GM19455 (cell line): ENCODE measurements around the gene FOXC1.

ENCODE experiments used
- ATAC-seq: cut with Tn5 transposase; IDR thresholded peaks from one replicate; pipeline ENCODE4 v1.9.1; 2021; ENCODE audit not compliant: unreplicated experiment

The FOXC1 gene

DNA sequence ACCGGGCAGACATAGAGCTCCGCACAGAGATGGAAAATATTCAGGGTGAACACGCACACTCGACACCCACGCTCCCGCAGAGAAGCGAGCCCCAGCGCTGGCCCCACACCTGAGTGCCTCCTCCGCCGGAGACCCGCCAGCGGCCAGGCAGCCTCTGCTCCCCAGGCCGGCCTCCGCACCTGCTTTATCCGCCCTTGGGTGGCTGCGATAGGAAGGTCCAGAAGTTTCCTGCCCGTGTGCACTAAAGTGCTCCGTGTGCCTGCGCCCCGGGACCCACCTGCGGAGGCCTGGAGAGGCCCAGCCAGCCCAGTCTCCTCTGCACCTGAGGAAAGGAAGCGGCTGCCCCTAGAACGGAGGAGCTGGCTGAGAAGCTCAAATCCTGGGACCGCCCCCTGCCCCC, 10.8 kb upstream of the FOXC1 start:
- no peak for ATAC-seq

DNA sequence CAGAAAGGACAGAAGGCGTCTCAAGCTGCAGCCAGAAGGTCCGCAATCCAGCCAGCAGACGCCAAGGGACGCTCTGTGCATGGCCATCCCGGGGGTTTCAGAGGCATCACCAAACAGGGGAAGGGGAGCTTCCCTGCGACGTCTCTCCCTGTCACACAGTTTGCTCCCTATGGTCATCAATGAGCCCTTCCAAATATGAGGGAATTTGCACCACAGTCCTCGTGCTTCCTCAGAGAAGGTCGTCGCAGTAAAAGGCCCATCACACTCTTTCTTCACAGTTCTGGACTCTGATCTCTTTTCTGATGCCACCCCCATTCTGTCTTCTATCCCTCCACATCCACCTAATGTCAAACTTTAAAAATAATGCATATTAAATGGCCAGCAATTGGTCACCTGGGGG, 10.2 kb upstream of the FOXC1 start:
- no peak for ATAC-seq

DNA sequence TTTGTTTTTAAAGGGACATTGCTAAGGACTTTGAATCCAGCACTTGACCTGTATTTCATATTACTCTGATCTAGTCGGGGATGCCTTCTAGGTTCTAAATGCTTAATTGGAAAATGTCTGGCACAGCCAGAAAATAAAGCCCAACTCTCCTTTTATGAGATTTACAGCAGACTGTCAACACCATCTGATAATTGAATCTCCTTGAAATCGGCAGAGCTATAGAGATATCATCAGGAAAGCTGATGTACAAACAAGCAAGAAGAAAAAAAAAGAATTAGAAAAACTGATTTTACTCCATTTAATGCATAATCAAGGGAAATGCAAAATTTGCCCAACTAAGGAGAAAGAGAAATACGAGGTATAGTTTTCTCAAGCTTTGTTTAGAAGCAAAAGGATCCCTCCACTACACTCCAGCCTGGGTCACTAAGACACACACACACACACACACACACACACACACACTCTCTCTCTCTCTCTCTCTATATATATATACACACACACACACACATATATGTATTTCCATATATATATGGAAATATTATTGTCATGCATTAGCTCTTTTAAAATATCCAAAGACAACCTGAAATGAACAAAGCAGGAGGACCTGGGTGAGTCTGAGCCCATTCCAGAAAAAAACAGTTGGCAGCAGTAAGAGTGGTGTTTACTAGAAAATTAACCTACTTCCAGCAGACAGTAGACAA, 9.5 kb upstream of the FOXC1 start:
- no peak for ATAC-seq

DNA sequence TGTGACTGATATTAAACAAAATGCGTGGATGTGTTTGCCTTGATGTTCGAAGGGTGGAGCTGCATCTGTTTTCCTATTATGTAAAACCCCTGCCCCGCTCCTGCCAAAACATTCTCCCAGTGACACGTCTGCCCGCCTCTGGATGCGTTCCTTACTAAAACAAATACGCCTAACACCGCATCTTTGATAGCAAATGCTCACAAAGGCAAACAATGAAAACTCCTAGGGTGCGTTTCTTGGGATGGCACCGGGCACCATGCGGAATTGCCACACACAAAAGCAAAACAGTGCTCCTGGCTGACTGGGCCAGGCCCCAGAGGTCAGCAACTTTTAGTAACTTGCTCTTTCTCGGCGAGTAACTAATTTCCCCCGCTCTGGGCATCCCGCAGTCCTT, 9.0 kb upstream of the FOXC1 start:
- ATAC-seq = no peak

DNA sequence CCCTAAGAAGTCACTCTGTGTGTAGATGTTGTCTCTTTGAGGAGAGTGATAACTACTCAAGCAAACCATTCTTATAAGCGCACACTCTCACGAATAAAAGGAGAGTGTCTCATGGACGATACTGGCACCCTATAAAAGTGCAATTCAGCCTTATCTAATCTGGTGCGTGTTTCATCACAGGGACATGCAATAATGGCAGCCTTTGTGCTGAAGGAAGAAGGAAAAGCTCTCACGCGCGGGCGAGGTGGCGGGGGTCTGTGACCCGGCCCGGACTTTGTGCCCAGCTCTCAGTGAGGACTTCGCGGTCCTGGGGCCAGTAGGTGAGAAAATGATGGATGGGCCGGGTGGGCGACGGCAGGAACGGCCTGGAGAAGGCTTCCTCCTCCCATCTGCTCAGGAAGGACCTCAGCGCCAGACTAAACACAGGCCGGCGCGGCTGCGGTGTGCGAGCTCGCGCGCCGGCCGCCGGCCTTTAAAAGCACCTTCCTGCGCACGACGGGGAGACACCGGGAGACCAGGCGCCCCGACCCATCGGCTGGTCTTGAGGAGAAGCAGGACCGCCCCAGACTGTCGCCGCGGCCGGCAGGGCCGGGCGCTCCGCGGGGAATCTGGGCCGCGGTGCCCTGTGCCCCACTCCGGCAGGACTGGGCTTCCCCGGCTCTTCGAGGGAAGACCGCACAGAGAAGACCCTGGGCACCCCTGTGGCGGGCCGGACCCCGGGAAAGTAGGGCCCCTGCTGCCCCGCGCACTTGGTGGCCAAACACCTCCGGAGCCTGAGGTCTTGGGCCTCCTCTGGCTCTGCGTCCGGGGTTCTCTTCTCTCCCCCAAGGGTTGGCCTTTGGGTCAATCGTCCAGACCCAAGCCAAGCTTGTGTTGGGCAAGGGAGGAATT, 8.3 kb upstream of the FOXC1 start:
- ATAC-seq = no peak

DNA sequence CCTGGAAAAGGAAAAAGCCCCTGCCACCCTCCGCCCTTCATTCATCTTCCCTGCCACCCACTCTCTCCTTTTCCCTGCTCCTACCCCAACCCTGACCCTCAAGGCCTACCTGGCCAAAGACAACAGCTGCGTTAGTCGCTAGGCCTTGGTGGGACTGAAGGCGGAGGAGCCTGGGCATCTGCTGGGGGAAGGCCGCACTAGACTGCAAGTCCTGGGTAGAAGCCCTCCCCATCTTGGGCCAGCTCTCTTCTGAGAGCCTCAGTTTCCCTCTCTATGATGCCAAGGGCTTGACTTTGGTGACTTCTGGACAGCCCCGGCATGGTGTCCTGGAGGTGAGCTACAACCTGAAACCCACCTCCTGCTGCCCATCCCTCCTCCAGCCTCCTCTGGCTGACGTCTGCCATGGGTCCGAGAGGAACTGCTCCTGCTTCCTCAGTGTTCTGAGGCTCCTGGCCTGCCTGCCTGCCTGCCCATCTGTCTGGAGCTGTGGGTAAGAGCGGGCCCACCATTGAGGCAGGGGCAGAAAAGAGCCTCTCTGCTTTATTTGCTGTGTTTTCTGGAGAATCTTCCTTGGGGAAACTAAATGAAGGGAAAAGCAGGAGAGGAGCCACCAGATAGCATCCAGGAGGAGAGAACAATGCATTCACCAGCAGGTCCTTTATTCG, 7.5 kb upstream of the FOXC1 start:
- ATAC-seq = no peak

DNA sequence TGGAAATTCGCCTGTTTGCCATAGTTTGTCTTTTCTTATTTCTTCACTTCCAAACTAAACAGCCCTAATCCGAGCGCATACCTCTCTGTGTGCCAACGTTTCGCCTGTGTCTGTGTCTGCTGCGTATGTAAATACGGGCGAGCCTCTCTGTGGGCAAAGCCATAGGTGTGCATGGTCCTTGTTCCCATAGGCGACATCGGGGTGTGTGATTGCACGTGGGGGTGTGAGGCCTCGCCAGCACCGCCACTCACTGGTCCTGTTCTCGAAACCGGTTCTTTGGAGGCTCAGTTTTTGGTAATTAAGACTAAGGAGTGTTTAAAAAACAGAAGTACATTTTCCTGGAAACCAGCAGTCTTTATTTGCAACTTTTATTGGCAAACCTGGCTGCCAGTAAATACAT, 6.0 kb upstream of the FOXC1 start:
- ATAC-seq = no peak

DNA sequence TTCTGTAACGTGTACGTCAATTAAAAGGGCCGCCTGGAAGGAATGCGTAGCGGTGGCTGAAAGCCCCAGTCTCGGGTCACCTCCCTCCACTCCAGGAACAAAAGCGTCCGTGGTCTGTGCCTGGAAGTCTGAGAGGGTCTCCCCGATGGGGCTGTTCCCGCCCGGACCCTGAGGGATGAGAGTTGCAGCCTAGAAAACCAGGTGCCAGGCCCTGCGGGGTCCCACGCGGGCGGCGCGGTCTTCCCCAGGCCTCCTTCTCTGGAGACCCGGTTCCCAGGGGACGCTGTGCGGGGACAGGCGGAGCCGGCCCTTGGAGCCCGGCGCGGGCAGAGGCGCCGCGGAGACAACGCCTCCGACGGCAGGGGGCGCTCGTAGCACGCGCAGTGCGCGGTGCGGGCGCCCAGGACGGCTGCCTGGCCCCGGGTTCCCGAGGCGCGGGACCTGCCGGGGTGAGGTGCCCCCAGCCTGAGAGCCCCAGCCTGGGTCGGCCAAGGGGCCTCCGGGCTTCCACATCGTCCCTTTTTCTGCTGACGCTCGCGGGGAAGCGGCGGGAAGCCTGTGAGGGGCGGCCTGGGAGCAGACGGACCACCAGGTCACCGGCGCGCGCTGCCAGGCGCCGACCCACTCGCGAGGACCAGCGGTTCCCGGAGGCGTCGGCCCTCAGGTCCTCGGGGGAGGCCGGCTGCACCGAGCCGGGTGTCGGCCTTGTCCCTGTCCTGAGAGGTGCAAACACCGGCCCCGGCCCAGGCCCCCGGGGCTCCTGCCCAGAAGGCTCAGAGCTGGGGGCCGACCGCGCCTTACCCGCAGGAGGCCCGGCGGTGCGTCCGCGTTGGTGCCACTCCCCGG, 5.3 kb upstream of the FOXC1 start:
- no peak for ATAC-seq

DNA sequence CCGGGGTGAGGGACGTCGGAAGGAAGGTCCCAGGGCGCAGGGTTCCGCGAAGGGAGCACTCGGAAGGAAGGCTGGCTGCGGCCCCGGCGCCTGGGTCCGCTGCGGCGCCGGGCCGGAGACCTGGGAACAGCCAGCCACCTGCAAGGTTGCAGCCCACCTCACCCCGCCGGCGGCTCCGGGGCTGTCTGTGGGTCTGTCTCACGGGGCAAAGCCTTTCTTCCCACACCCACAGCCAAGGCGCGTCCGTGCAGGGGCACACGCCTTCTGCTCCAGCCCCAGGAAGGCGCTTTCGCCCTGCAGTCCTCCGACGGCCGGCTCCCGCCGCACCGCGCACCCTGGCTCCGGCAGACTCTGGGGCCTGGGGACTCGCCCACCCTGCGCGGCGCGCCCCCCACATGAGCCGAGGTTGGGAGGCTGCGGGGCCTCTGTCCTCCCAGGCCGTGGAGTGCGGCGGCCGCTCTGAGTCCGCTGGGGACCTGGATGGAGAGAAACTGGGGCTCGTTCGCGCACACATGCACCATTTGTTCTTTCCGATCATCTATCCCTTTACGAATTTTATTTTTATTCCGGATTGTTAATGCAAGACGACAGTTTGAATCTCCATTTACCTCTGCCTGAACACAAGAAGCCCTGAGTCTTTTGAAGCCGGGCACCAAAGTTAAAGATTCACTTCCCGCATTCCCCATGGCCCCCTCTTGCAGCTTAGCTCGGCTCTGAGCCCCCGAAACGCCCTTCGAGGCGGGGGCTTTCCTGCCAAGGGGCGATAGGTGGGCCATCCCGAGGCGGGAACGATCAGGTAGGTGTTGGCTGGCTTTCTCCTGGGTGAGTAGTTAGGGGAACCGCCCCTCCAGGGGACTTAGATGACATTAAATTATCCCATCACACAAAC, 4.5 kb upstream of the FOXC1 start:
- no peak for ATAC-seq

DNA sequence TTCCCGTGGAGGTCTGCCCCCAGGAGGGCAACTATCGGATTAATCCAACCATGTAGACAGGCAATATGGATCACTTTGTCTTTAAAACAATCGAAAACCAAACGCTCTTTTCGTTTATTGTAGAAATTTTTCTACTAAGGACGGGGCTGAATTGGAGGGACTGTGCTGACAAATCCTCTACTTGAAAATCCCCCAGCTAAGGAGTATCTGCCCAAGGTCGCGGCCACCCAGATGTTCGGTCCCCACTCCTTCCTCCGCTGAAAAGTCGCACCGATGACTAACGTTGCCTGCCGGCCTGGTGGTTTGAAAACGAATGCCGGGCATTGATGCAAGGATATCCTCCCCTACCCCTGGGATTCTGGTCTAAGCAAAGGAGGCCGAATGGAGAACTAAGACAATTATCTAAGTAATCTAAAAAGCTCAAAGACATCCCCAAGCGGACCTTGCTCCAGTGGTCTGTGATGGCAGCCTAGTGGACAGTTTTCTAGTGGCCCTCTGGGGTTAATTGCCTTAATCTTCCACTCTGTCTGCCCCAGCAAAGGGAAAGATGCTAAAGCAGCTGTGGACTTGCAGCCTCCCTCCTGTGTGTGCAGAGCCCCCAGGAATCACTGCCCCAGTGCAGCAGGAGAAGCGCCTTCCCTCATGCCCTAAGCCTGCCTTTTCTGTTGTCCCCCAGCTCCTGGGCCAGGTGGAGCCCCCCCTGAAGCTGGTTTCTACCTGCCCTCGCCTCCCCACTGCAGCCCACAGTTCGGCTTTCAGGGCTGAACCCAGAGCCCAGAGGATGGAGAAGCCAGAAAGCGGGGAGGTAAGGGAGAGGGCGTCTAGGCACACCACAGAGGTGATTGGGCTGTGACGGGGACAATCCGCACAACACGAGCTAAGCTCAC, 3.6 kb upstream of the FOXC1 start:
- ATAC-seq = no peak

DNA sequence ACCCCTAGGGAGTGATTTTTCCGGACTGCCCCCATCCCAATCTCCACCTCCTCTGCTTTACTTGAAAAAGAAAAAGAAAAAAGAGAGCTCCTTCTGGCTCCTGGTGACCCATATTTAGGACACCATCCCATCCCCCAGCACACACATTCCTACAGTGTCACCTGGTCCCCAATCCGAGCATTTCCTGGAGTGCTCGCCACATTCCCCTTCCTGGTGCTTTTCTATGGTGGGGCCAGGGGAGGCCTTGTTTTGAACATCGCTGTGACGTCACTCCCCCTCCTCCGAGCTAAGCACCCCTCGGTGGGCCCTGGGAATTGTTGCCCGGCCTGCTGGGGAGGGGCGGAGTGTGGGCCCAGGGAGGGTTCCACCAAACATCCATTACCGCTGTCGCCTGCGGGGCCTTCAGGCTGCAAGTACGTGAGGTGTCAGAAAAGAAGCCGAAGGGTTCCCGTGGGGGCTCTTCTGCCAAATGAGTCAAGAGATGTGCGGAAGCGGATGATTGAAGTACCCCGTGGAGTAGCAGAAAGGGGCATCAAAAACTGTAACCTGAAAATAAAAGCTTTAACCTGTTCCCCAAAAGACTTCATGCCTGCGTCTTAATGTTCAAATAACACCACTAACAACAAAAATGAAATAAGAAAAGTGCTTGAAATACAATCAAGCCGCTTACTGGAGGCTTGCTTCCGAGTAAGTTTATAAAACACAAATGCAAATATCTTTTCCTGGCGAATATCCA, 2.8 kb upstream of the FOXC1 start:
- no peak for ATAC-seq

DNA sequence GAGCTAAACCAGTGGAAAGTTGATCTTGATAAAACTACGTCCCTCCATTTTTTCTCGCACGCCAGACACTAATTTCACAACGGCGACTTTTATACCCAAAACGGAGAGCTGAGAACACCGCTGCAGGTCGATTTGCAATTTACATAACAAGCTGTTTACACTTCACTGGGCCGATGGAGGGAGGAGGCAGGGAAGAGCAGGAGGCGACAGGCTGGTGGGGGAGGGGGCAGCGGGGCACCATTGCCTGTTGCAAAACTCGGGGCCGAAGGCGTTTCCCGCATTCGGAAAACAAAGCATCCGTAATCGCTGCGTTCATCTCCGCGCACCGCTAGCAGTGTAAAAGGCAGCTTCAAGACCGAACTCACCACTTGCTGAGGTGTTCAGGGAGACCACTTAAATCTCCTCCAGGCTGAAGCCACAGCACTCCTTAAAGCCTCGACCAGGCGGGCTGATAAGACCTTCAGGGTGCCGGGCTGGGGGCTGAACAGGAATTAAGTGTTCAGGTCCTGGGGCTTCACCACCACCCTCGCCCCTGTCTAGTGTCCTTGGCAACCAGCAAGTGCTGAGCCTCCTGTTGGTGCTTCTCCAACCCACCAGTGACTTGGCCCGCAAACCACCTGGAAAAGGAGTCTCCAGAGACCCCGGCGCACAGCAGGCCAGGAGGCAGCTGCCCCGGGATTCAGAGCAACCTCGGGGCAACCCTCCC, 2.0 kb upstream of the FOXC1 start:
- no peak for ATAC-seq

DNA sequence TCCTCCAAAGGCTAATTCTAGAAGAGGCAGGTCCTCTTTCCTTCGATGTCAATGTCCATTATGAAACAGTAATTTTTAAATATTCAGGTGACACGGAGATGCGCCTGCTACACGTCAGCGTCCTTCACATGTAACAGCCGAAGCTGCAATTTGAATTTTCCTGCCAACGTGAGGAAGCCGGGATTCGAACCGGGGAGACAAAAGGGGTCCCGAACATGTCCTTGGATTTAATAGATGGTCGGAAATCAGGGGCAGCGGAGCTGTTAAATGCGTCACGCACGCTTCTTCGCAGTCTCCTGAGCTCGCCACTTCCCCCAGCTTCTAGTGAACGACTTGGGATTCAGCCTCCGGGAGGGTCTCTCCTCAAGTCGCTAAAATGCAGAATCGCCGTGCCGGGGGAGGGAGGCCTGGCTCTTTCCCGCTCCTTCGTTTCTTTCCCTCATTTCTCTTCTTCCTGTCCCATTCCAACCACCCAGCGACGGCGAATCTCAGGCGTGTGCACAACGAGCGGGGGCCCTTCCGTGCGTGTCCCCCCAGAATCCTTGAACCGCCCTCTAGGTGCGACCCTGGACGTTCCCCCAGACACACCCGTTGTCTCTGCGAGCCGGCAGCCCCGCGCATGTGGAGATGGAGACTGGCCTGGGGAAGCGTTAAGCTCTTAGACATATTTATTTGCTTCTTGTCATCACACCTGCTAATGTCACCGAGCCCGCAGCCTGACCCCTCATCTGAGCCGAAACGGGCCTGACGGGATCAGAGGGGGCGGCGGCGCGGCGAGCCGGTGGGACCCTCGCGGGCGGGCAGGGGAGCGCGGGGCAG, 1.3 kb upstream of the FOXC1 start:
- no peak for ATAC-seq

DNA sequence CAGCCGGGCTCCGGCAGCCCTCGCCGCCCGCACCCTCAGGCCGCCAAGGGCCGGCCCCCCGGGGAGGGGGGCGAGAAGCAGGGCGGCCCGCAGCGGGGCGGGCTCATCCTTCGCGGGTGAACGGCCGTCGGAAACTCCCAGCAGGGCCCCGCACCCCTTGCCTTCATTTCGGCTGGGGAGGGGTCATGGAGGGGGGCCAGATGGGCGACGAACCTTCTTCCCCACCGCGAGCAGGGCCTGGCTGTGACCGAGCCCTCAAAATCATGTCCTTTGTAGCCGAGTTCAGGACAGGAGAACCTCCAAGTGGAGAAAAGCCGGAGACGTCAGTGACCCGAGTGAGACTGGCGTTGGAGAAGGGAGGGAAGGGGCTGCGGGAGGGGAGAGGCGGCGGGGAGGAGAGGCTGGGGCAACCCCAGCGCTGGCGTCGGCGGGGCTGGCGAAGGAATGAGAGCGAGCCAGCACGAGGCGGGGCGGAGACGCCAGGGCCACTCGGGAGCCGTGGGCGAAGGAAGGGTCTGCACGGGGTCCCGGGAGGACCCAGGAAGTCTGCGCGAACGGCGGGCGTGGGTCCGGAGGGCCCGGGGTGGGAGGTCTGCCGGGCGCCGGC, 571 bp upstream of the FOXC1 start:
- ATAC-seq = peak; percentile 2

DNA sequence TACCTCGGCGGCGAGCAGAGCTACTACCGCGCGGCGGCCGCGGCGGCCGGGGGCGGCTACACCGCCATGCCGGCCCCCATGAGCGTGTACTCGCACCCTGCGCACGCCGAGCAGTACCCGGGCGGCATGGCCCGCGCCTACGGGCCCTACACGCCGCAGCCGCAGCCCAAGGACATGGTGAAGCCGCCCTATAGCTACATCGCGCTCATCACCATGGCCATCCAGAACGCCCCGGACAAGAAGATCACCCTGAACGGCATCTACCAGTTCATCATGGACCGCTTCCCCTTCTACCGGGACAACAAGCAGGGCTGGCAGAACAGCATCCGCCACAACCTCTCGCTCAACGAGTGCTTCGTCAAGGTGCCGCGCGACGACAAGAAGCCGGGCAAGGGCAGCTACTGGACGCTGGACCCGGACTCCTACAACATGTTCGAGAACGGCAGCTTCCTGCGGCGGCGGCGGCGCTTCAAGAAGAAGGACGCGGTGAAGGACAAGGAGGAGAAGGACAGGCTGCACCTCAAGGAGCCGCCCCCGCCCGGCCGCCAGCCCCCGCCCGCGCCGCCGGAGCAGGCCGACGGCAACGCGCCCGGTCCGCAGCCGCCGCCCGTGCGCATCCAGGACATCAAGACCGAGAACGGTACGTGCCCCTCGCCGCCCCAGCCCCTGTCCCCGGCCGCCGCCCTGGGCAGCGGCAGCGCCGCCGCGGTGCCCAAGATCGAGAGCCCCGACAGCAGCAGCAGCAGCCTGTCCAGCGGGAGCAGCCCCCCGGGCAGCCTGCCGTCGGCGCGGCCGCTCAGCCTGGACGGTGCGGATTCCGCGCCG, 994 bp downstream of the FOXC1 start:
- ATAC-seq = no peak

DNA sequence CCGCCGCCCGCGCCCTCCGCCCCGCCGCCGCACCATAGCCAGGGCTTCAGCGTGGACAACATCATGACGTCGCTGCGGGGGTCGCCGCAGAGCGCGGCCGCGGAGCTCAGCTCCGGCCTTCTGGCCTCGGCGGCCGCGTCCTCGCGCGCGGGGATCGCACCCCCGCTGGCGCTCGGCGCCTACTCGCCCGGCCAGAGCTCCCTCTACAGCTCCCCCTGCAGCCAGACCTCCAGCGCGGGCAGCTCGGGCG, 1.5 kb downstream of the FOXC1 start:
- no peak for ATAC-seq
